ENCODE results near the gene DGCR2. TPM values are rescaled to one million over a fixed set of nuclear protein-coding genes. Genes with fewer than 3 reads are reported as not detected.
"Not testable (repeated sequence)": the region's sequence is repeated elsewhere in the genome, so short reads cannot be mapped to it uniquely, and the experiment has no call there.

Gene DGCR2
- total RNA-seq, 1 experiment from 2014 or later, result 41.1 TPM

DNA sequence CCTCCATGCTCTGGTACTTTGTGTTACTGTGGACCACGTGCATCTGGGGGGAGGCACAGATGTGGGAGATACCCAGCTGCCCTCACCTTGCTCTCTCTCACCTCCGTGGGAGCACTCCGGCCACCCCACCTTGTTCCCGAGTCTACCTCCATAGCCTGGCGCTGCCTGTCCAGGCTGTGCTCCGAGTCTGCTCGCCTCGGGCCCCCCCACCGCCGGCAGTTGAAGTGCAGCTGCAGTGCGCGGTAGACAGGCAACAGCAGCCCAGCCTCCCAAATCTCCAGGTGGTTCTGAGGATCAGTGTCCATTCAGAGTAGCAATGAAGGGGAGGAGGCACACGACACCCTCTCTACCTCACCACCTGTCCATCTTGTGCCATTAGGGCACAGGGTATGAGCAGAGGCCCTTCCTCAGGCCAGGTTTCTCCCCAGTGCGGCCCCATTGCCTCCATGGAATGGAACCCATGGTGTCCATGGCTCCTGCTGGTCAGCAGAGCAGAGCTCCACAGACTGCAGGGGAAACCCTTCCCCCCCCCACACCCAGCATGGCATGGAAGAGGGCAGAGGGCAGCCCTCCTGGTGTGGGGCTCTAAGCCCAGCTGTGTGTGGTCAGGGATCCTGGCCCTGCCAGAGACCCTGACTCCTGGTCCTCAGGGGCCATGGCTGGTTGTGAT is 89.2 kb downstream of the DGCR2 start:
- H3K9me3 ChIP-seq (ENCODE audit: low read depth, low read length, poor library complexity, severe bottlenecking); H3K27ac ChIP-seq (ENCODE audit: low read depth, low read length, poor library complexity, severe bottlenecking); H3K4me3 ChIP-seq (ENCODE audit: low read depth, low read length, poor library complexity, severe bottlenecking); BruUV-seq (replicated peaks); DNase-seq (ENCODE audit: low spot score); intact Hi-C loops (cut with micrococcal nuclease; ENCODE audit: unreplicated experiment); H3K4me1 ChIP-seq (ENCODE audit: insufficient read depth, low read length, poor library complexity, severe bottlenecking); CTCF ChIA-PET; H3K36me3 ChIP-seq (ENCODE audit: insufficient read depth, low read length, poor library complexity, severe bottlenecking); POLR2A ChIA-PET (ENCODE audit: low non-redundant PET): not testable (repeated sequence)
- peaks cover 10% of the 10 kb centered on the region for H3K27me3 ChIP-seq (replicated peaks; ENCODE audit: insufficient read depth, low read depth, low read length, poor library complexity)

DNA sequence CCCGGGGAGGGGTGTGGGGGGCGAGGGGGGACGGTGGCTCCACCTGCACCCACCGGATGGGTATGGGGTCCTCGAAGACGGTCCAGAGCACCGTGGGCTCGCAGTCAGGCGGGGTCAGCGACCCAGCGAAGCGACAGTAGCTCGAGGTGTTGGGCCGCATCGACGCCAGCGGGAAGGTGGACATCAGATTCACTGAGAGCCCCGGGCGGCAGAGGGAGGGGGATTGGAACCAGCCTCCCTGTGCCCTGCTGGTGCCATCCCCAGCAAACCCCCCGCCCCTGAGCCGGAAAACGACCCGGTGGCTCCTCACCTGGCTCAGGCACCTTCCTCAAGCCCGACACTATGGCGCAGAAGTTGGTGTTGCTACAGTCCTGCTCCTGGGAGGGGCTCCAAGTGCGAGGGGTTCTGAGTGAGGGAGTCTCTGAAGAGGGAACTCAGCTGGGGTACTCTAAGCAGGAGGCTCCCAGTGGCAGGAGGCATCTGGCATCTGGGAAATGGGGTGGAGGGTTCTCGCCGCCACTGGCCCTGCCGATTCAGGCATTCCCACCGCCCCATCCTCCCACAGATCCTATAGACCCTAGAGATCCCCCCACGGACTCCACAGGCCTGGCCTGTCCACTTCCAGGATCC is 89.9 kb downstream of the DGCR2 start:
- H3K9me3 ChIP-seq (ENCODE audit: low read depth, low read length, poor library complexity, severe bottlenecking), result not testable (repeated sequence)

DNA sequence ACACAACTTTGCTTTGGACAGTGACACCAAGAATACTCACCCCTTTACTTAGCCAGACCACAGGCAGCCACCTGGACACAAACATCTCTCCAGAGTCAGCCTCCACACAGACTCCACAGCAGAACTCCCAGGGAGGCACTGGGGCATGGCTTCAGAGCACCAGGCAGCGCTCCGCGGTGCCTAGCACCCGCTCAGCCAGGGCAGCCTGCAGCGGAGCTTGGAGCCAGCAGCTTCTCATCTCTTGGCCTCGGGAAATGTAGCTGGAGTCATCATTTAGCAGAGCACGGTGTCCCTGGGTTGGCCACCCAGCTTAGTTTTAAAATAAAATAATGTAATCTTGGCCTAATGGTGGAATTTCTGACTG is 91.3 kb downstream of the DGCR2 start:
- H3K4me1 ChIP-seq (ENCODE audit: insufficient read depth, low read length, poor library complexity, severe bottlenecking); POLR2A ChIA-PET (ENCODE audit: low non-redundant PET); H3K4me3 ChIP-seq (ENCODE audit: low read depth, low read length, poor library complexity, severe bottlenecking); CTCF ChIA-PET; H3K27ac ChIP-seq (ENCODE audit: low read depth, low read length, poor library complexity, severe bottlenecking); BruUV-seq (replicated peaks); intact Hi-C loops (cut with micrococcal nuclease; ENCODE audit: unreplicated experiment); H3K9me3 ChIP-seq (ENCODE audit: low read depth, low read length, poor library complexity, severe bottlenecking); H3K36me3 ChIP-seq (ENCODE audit: insufficient read depth, low read length, poor library complexity, severe bottlenecking); DNase-seq (ENCODE audit: low spot score): not testable (repeated sequence)
- H3K27me3 ChIP-seq (replicated peaks; ENCODE audit: insufficient read depth, low read depth, low read length, poor library complexity), result peaks cover 10% of the 10 kb centered on the region

More for the DNA sequence above, 89.9 kb downstream of the DGCR2 start:
- peaks cover 10% of the 10 kb centered on the region for H3K27me3 ChIP-seq (replicated peaks; ENCODE audit: insufficient read depth, low read depth, low read length, poor library complexity)
- H3K27ac ChIP-seq (ENCODE audit: low read depth, low read length, poor library complexity, severe bottlenecking); POLR2A ChIA-PET (ENCODE audit: low non-redundant PET); CTCF ChIA-PET; BruUV-seq (replicated peaks); H3K36me3 ChIP-seq (ENCODE audit: insufficient read depth, low read length, poor library complexity, severe bottlenecking); DNase-seq (ENCODE audit: low spot score); H3K4me1 ChIP-seq (ENCODE audit: insufficient read depth, low read length, poor library complexity, severe bottlenecking); intact Hi-C loops (cut with micrococcal nuclease; ENCODE audit: unreplicated experiment); H3K4me3 ChIP-seq (ENCODE audit: low read depth, low read length, poor library complexity, severe bottlenecking): not testable (repeated sequence)

DNA sequence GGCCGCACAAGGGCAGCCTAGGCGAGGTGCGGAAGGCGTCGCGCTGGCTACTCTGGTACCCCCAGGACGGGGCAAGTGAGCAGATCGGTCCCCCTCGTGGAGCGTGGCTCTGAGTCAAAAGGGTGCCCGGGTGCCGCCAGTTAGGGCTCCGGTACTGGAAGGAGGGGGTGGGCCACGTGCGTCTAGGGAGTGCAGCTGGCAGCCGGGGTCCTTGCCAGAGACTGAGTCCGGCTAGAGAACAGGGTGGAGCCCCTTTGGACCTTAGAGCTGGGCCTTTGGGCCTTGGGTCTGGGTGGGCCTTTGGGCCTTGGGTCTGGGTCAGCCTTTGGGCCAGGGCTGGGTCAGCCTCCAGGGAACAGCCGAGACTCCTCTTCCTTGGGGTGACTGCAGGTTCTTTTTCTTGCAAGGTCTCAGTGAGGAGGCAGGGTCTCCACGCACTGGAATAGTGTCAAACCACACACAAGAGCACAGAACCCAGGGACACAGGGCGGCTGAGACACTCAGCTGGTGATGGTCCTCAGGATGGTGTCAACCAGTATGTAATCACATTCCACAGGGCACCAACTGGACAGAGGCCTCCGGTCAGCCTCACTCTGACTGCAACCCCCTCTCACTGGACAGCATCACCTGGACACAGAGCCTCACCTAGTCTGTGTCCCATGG is 91.9 kb downstream of the DGCR2 start:
- POLR2A ChIA-PET (ENCODE audit: low non-redundant PET); H3K36me3 ChIP-seq (ENCODE audit: insufficient read depth, low read length, poor library complexity, severe bottlenecking); H3K9me3 ChIP-seq (ENCODE audit: low read depth, low read length, poor library complexity, severe bottlenecking); H3K27ac ChIP-seq (ENCODE audit: low read depth, low read length, poor library complexity, severe bottlenecking); CTCF ChIA-PET; H3K4me3 ChIP-seq (ENCODE audit: low read depth, low read length, poor library complexity, severe bottlenecking); intact Hi-C loops (cut with micrococcal nuclease; ENCODE audit: unreplicated experiment); DNase-seq (ENCODE audit: low spot score); H3K4me1 ChIP-seq (ENCODE audit: insufficient read depth, low read length, poor library complexity, severe bottlenecking); BruUV-seq (replicated peaks): not testable (repeated sequence)
- H3K27me3 ChIP-seq (replicated peaks; ENCODE audit: insufficient read depth, low read depth, low read length, poor library complexity), result peaks cover 10% of the 10 kb centered on the region

DNA sequence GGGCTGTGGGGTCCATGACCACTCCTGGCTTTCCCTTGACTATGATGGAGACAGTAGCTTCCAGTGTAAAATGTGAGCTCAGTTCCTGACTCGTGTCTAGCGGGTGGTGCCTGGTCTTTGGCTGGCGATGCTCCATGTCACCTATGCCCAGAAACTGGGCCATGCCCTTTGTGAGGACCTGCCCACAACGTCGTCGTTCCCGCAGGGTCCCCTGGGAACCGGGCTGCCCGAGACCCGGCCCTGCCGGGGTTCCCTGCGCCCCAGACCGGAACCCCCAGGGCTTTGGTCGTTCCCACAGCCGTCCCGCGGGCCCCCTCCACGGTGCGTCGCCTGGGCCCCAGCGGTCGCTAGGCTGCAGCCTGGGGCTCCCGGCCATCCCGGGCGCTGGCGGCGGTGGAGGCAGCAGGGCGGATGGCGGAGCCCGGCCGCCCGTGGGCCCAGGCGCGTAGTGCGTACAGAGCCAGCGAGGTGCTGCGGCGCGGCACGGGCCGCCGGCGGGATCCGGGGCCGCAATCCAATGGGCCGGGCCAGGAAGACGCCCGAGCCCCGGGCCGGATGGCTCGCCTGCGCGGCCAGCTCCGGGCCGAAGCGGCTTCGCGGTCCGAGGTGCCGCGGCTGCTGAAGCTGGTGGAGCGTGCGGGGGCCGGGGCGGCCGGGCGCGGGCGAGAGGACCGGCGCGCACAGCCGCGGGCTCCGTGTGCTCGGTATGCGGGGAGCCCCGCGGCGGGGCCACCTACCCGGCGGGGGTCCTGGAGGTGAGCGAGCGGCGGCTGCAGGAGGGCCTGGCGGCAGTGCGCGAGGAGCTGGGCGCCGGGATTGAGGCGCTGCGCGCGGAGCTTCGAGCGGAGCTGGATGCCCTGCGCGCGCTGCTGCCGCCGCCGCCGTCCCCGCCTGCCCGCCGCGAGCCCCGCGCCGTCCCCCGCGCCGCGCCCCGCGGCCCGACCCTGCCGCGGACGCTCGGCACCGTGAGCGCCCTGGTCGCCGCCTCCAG is 92.8 kb downstream of the DGCR2 start:
- H3K4me3 ChIP-seq (ENCODE audit: low read depth, low read length, poor library complexity, severe bottlenecking); POLR2A ChIA-PET (ENCODE audit: low non-redundant PET); DNase-seq (ENCODE audit: low spot score); BruUV-seq (replicated peaks); H3K36me3 ChIP-seq (ENCODE audit: insufficient read depth, low read length, poor library complexity, severe bottlenecking); CTCF ChIA-PET; H3K4me1 ChIP-seq (ENCODE audit: insufficient read depth, low read length, poor library complexity, severe bottlenecking); H3K9me3 ChIP-seq (ENCODE audit: low read depth, low read length, poor library complexity, severe bottlenecking); H3K27ac ChIP-seq (ENCODE audit: low read depth, low read length, poor library complexity, severe bottlenecking); intact Hi-C loops (cut with micrococcal nuclease; ENCODE audit: unreplicated experiment): not testable (repeated sequence)
- peak; percentile 55 for TF ChIP-seq EZH2 (IDR thresholded peaks at IDR 0.05; ENCODE audit: borderline replicate concordance, low read depth, low read length, poor library complexity, severe bottlenecking)
- peaks cover 10% of the 10 kb centered on the region for H3K27me3 ChIP-seq (replicated peaks; ENCODE audit: insufficient read depth, low read depth, low read length, poor library complexity)

DNA sequence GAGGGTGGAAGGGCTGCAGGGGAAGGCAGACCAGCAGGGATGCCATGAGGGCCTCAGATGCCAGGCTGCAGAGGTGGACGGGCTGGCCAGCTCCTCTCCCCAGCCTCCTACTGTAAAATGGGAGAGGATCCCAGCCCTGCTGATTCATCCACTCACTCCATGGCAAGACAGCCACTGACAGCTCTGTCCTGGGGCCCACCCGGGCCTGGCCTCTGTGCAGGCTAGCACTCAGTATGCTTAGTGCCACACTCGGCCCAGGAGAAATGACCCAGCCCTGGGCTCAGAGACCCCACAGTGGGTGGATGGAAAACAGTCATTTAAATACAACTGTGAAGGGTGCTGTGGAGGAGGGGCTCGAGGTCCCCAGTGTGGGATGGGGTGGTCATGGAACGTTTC is 94.2 kb downstream of the DGCR2 start:
- CTCF ChIA-PET; H3K9me3 ChIP-seq (ENCODE audit: low read depth, low read length, poor library complexity, severe bottlenecking); intact Hi-C loops (cut with micrococcal nuclease; ENCODE audit: unreplicated experiment); H3K36me3 ChIP-seq (ENCODE audit: insufficient read depth, low read length, poor library complexity, severe bottlenecking); POLR2A ChIA-PET (ENCODE audit: low non-redundant PET); DNase-seq (ENCODE audit: low spot score); BruUV-seq (replicated peaks); H3K4me1 ChIP-seq (ENCODE audit: insufficient read depth, low read length, poor library complexity, severe bottlenecking); H3K4me3 ChIP-seq (ENCODE audit: low read depth, low read length, poor library complexity, severe bottlenecking); H3K27ac ChIP-seq (ENCODE audit: low read depth, low read length, poor library complexity, severe bottlenecking): not testable (repeated sequence)
- peaks cover 10% of the 10 kb centered on the region for H3K27me3 ChIP-seq (replicated peaks; ENCODE audit: insufficient read depth, low read depth, low read length, poor library complexity)
